Esophagus squamous epithelium (tissue), 5 donors: ENCODE measurements around the gene PCDHGA12. TPM values are rescaled to one million over a fixed set of nuclear protein-coding genes. Genes with fewer than 3 reads are reported as not detected.

ENCODE experiments used
- DNase-seq: peaks from one replicate; lab custom pipeline; 2025; lab: John Stamatoyannopoulos, UW
- H3K27ac ChIP-seq, 4 donors: fragments of 200-600 bp; sonication (generic); one replicate each; pipeline ENCODE4 v1.5.1; 2016 to 2019; ENCODE audit warnings: mild to moderate bottlenecking in 1 of 4
- H3K27me3 ChIP-seq, 4 donors: fragments of 200-600 bp; sonication (generic); 1 replicate in 3 of 4; 2 replicates in 1 of 4; pipeline versions ENCODE4 v1.5.1 to v1.6.0; 2017 to 2021; ENCODE audit warnings: antibody characterized with exemption in 1 of 4
- H3K36me3 ChIP-seq, 3 donors: fragments of 200-600 bp; sonication (generic); one replicate each; pipeline ENCODE4 v1.5.1; 2016 to 2019
- H3K4me1 ChIP-seq, 3 donors: fragments of 200-600 bp; sonication (generic); one replicate each; pipeline ENCODE4 v1.5.1; 2017 to 2019
- H3K4me3 ChIP-seq, 4 donors: fragments of 200-600 bp; sonication (generic); 1 replicate in 3 of 4; 2 replicates in 1 of 4; pipeline ENCODE4 v1.5.1; 2016 to 2019; ENCODE audit warnings: mild to moderate bottlenecking in 2 of 4, moderate library complexity in 1 of 4
- H3K9me3 ChIP-seq, 3 donors: fragments of 200-600 bp; sonication (generic); one replicate each; pipeline ENCODE4 v1.5.1; 2016 to 2019
- CTCF ChIP-seq, 6 experiments: fragments of 450-650 bp in 4 of 6; fragments of 200-600 bp in 2 of 6; sonication (generic) in 2 of 6; IDR thresholded peaks; one replicate each; pipeline ENCODE4 v1.5.1; 2016 to 2019; ENCODE audit warnings: antibody characterized with exemption in 6 of 6, mild to moderate bottlenecking in 4 of 6, moderate library complexity in 4 of 6
- POLR2A ChIP-seq, 4 donors: fragments of 450-650 bp; IDR thresholded peaks; one replicate each; pipeline ENCODE4 v1.6.1; 2017; ENCODE audit warnings: antibody characterized with exemption in 4 of 4, mild to moderate bottlenecking in 4 of 4, moderate library complexity in 3 of 4
- WGBS, 2 donors: methylation state at CpG; one replicate each; pipeline ENCODE4 v1.1.5; 2018; 5-methylcytosine and 5-hydroxymethylcytosine counted together
- intact Hi-C: fragments of 100-400 bp; cut with DNase I; formaldehyde crosslinking; loops from one replicate; pipeline ENCODE4 v1.15.0; 2022
- total RNA-seq, 4 donors: library from RNA; depleted of rRNA; stranded (reverse); fragments of >200 nt; gene quantifications; one replicate each; pipeline ENCODE4 v1.1.0, GENCODE V29; 2016
- donor health status: DM: yes; HTN: yes; CAD: no.

Gene PCDHGA12
- total RNA-seq, 4 donors from 2014 or later = 2.0 to 8.0 (median 2.5) TPM

GRCh38 chr5:141437221-141437620 lies 6.9 kb downstream of the PCDHGA12 start:
- Histone ChIP-seq H3K9me3 (peaks cover 10 to 100% (median 70%) of the 10 kb centered on the region in 3 donors), H3K27me3 (no peaks in the 10 kb centered on the region), H3K36me3 (no peaks in the 10 kb centered on the region), H3K27ac (no peak overlapping the region), H3K4me3 (no peak overlapping the region), H3K4me1 (no peaks in the 10 kb centered on the region)
- TF ChIP-seq POLR2A (IDR thresholded peaks at IDR 0.05) (no peak), CTCF (IDR thresholded peaks at IDR 0.05) (no peak)
- WGBS, 2 donors = 89 to 98% methylated on average over 2 of the region's 2 CpGs
- intact Hi-C loops = no loop called here
- no peak for DNase-seq

GRCh38 chr5:141439411-141440141 lies 9.3 kb downstream of the PCDHGA12 start:
- no peak for TF ChIP-seq CTCF (IDR thresholded peaks at IDR 0.05)
- no peak for TF ChIP-seq POLR2A (IDR thresholded peaks at IDR 0.05)
- no peak for DNase-seq
- intact Hi-C loops = no loop called here
- no peak overlapping the region for H3K4me3 ChIP-seq
- WGBS, 2 donors = 63 to 71% methylated on average over 10 of the region's 10 CpGs
- H3K27me3 ChIP-seq = no peaks in the 10 kb centered on the region
- no peak overlapping the region for H3K27ac ChIP-seq
- no peaks in the 10 kb centered on the region for H3K4me1 ChIP-seq
- no peaks in the 10 kb centered on the region for H3K36me3 ChIP-seq
- H3K9me3 ChIP-seq = peaks cover 5 to 89% (median 53%) of the 10 kb centered on the region in 3 donors

- Histone ChIP-seq H3K27ac (no peak overlapping the region), H3K9me3 (peaks cover 5 to 81% (median 53%) of the 10 kb centered on the region in 3 donors)
These were observed 10.0 kb downstream of the PCDHGA12 start for GRCh38 chr5:141440341-141440740.

GRCh38 chr5:141441571-141442170 lies 11.4 kb downstream of the PCDHGA12 start:
- H3K27me3 ChIP-seq = no peaks in the 10 kb centered on the region
- H3K4me3 ChIP-seq = no peak overlapping the region
- H3K4me1 ChIP-seq = no peaks in the 10 kb centered on the region
- no peaks in the 10 kb centered on the region for H3K36me3 ChIP-seq
- intact Hi-C loops = no loop called here
- no peak for TF ChIP-seq CTCF (IDR thresholded peaks at IDR 0.05)
- TF ChIP-seq POLR2A (IDR thresholded peaks at IDR 0.05) = no peak
- H3K9me3 ChIP-seq = peaks cover 5 to 72% (median 46%) of the 10 kb centered on the region in 3 donors
- 50 to 68% methylated on average over 17 to 36 of the region's 50 CpGs for WGBS, 2 donors
- DNase-seq = no peak
- no peak overlapping the region for H3K27ac ChIP-seq

More at GRCh38 chr5:141440341-141440740, 10.0 kb downstream of the PCDHGA12 start:
- Histone ChIP-seq H3K27me3 (no peaks in the 10 kb centered on the region), H3K36me3 (no peaks in the 10 kb centered on the region), H3K4me1 (no peaks in the 10 kb centered on the region), H3K4me3 (no peak overlapping the region)
- TF ChIP-seq CTCF (IDR thresholded peaks at IDR 0.05) = no peak
- no peak for TF ChIP-seq POLR2A (IDR thresholded peaks at IDR 0.05)
- no peak for DNase-seq
- WGBS, 2 donors = 92 to 93% methylated on average over 9 of the region's 9 CpGs
- intact Hi-C loops = no loop called here

- H3K4me1 ChIP-seq = no peaks in the 10 kb centered on the region
These were observed 35.0 kb downstream of the PCDHGA12 start for GRCh38 chr5:141465351-141465750.

More at GRCh38 chr5:141465351-141465750, 35.0 kb downstream of the PCDHGA12 start:
- no peaks in the 10 kb centered on the region for H3K27me3 ChIP-seq
- intact Hi-C loops = no loop called here
- H3K36me3 ChIP-seq = no peaks in the 10 kb centered on the region
- no peak for DNase-seq
- 96 to 100% methylated on average over 3 of the region's 3 CpGs for WGBS, 2 donors
- no peak overlapping the region for H3K27ac ChIP-seq
- H3K4me3 ChIP-seq = no peak overlapping the region
- no peaks in the 10 kb centered on the region for H3K9me3 ChIP-seq
- TF ChIP-seq POLR2A (IDR thresholded peaks at IDR 0.05) = no peak
- no peak for TF ChIP-seq CTCF (IDR thresholded peaks at IDR 0.05)
